Adrenal gland (tissue), 12 donors: ENCODE results near the gene CADM1. TPM values are rescaled to one million over a fixed set of nuclear protein-coding genes. Genes with fewer than 3 reads are reported as not detected.

Source experiments
- DNase-seq, 7 donors: peaks; one replicate each; pipeline ENCODE4 v3.0.0-alpha.2; 2019 to 2020
- H3K27ac ChIP-seq, 5 donors: fragments of 200-600 bp; sonication (generic) in 4 of 5; 1 replicate in 3 of 5; 2 replicates in 2 of 5; pipeline versions ENCODE4 v1.5.1 to v1.8.0; 2016 to 2020; ENCODE audit warnings: mild to moderate bottlenecking in 1 of 5
- H3K27me3 ChIP-seq: fragments of 200-600 bp; 2 replicates; pipeline ENCODE4 v1.8.0; 2021
- H3K36me3 ChIP-seq, 2 donors: fragments of 200-600 bp; replicated peaks in 1 of 2; 1 replicate in 1 of 2; 2 replicates in 1 of 2; pipeline versions ENCODE4 v1.5.1 to v1.8.0; 2018 to 2022
- H3K4me1 ChIP-seq, 2 donors: fragments of 200-600 bp; replicated peaks in 1 of 2; 1 replicate in 1 of 2; 2 replicates in 1 of 2; pipeline versions ENCODE4 v1.5.1 to v1.8.0; 2018 to 2021
- H3K4me3 ChIP-seq, 4 donors: fragments of 200-600 bp; sonication (generic) in 3 of 4; one replicate each; pipeline ENCODE4 v1.5.1; 2016 to 2018
- H3K9me3 ChIP-seq, 3 donors: fragments of 200-600 bp; sonication (generic) in 1 of 3; replicated peaks in 1 of 3; 1 replicate in 2 of 3; 2 replicates in 1 of 3; pipeline versions ENCODE4 v1.5.1 to v1.8.0; 2016 to 2021
- CTCF ChIP-seq, 6 experiments: fragments of 450-650 bp in 4 of 6; fragments of 200-600 bp in 2 of 6; sonication (generic) in 1 of 6; IDR thresholded peaks; 1 replicate in 5 of 6; 2 replicates in 1 of 6; pipeline versions ENCODE4 v1.5.1 to v1.8.0; 2016 to 2021; ENCODE audit warnings: antibody characterized with exemption in 6 of 6, mild to moderate bottlenecking in 2 of 6, moderate library complexity in 1 of 6
- POLR2A ChIP-seq, 2 donors: fragments of 450-650 bp; IDR thresholded peaks; one replicate each; pipeline ENCODE4 v1.6.1; 2017; ENCODE audit warnings: antibody characterized with exemption in 2 of 2, mild to moderate bottlenecking in 2 of 2, moderate library complexity in 1 of 2
- WGBS, 4 donors: extraction: QIAGEN DNeasy Blood & Tissue Kit in 2 of 4; methylation state at CpG; one replicate each; pipeline versions ENCODE4 v1.1.5 to v1.1.7; 2013 to 2017; 5-methylcytosine and 5-hydroxymethylcytosine counted together
- intact Hi-C, 2 donors: fragments of 100-400 bp; cut with DNase I; formaldehyde crosslinking; loops; one replicate each; pipeline versions ENCODE4 v1.14.1 to v1.15.0; 2022 to 2023
- polyA plus RNA-seq, 3 donors: library from polyadenylated mRNA; stranded (reverse); fragments of 200-250 nt in 2 of 3; fragments of 350-450 nt in 1 of 3; fragmentation: Illumina TruSeq in 1 of 3; extraction: RNeasy Lipid Tissue Mini Kit (QIAGEN cat#74804) in 1 of 3; gene quantifications; one replicate each; pipeline ENCODE4 v1.2.3, GENCODE V29; 2013 to 2014
- total RNA-seq, 9 donors: library from RNA; depleted of rRNA in 4 of 9; stranded (reverse); fragments of >200 nt in 4 of 9; fragments of 120-200 nt in 1 of 9; fragmentation: NEBNext Ultra II Directional in 1 of 9; extraction: Animal tissue kit (Norgen Biotek cat#: 25700) in 1 of 9; gene quantifications; one replicate each; pipeline versions ENCODE4 v1.1.0 to v1.2.4, GENCODE V29; 2013 to 2023
- donor health status: healthy with polysubstance abuse.
- donor health status: Bipolar disorder and iron deficiency.
- donor health status: DM: yes; HTN: yes; CAD: no.
- donor health status: DM: no; HTN: no; CAD: no.
- donor health status: DM: no; HTN: no; CAD: no.
- donor health status: DM: yes; HTN: yes; CAD: no.

The CADM1 gene
- total and polyA plus RNA-seq, 12 donors: 21.6 to 256 (median 39.8) TPM

- intact Hi-C loops: no loop called here
- no peak for DNase-seq
- Histone ChIP-seq H3K27me3 (no peaks in the 10 kb centered on the region), H3K4me3 (no peak overlapping the region), H3K9me3 (no peaks in the 10 kb centered on the region), H3K36me3 (no peaks in the 10 kb centered on the region), H3K4me1 (peaks cover 0 to 3% of the 10 kb centered on the region in 2 donors), H3K27ac (no peak overlapping the region)
- no peak for TF ChIP-seq POLR2A (IDR thresholded peaks at IDR 0.05)
- no peak for TF ChIP-seq CTCF (IDR thresholded peaks at IDR 0.05)
- 75 to 82% (median 81%) methylated on average over 4 of the region's 4 CpGs for WGBS, 4 donors
Observed at GRCh38 chr11:115344846-115345245, 159.4 kb downstream of the CADM1 start.

- Histone ChIP-seq H3K4me3 (no peak overlapping the region), H3K4me1 (peaks cover 0 to 3% of the 10 kb centered on the region in 2 donors), H3K36me3 (no peaks in the 10 kb centered on the region), H3K27me3 (no peaks in the 10 kb centered on the region), H3K9me3 (no peaks in the 10 kb centered on the region), H3K27ac (no peak overlapping the region)
- TF ChIP-seq CTCF (IDR thresholded peaks at IDR 0.05): no peak
- TF ChIP-seq POLR2A (IDR thresholded peaks at IDR 0.05): no peak
- 92 to 95% (median 95%) methylated on average over 3 of the region's 3 CpGs for WGBS, 4 donors
- no peak for DNase-seq
- intact Hi-C loops: no loop called here
Observed at GRCh38 chr11:115342142-115342541, 162.1 kb downstream of the CADM1 start.

DNA sequence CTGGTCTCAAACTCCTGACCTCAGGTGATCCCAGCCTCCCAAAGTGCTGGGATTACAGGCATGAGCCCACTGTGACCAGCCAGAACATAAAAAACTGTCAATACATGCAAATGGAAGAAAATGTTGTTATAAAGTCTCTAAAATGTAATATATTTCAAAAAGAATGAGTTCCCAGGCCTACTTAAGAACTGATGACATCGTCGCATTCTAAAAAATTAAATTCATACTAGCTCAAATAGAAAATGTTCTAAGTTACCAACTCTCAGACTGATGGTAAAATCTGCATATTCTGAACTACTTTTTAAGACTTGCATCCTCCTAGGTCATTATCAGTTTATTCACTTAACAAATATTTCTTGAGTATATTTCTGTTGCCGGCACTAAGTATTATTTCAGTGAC, 163.3 kb downstream of the CADM1 start:
- no peaks in the 10 kb centered on the region for H3K9me3 ChIP-seq
- intact Hi-C loops: no loop called here
- no peak for DNase-seq
- peaks cover 0 to 3% of the 10 kb centered on the region in 2 donors for H3K4me1 ChIP-seq
- no peaks in the 10 kb centered on the region for H3K36me3 ChIP-seq
- H3K27ac ChIP-seq: no peak overlapping the region
- no peaks in the 10 kb centered on the region for H3K27me3 ChIP-seq
- TF ChIP-seq CTCF (IDR thresholded peaks at IDR 0.05) (no peak), POLR2A (IDR thresholded peaks at IDR 0.05) (no peak)
- 95 to 97% (median 97%) methylated on average over 3 of the region's 3 CpGs for WGBS, 4 donors
- H3K4me3 ChIP-seq: no peak overlapping the region

DNA sequence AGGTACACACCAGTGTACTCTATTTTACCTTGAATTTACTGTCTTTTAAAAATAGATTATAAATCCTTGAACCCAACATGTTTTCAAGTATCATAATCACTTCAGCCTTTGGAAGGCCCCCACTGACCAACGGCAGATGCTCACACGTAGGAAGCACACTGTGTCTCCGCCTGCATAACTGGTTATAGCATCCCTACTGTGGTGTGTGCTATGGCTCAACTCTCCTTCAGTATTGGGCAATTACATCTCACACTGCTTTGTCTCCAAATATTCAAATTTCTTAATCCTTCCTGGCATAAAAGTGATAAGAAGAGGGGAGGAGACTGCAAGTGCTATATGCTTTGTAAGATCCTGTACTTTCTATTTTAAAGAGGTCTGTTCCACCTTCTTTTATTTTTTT, 165.7 kb downstream of the CADM1 start:
- intact Hi-C loops: loop anchor here (10.0 kb wide), 3 partner anchors 166 to 936 kb away; partner anchors contain the start of gene CADM1 (in 1 of the 2)

More for the DNA sequence above, 165.7 kb downstream of the CADM1 start:
- WGBS, 4 donors: 74 to 84% (median 79%) methylated on average over 3 of the region's 3 CpGs
- no peak overlapping the region for H3K4me3 ChIP-seq
- no peaks in the 10 kb centered on the region for H3K27me3 ChIP-seq
- no peak overlapping the region for H3K27ac ChIP-seq
- H3K36me3 ChIP-seq: no peaks in the 10 kb centered on the region
- no peak for DNase-seq
- H3K9me3 ChIP-seq: no peaks in the 10 kb centered on the region
- TF ChIP-seq CTCF (IDR thresholded peaks at IDR 0.05) (no peak), POLR2A (IDR thresholded peaks at IDR 0.05) (no peak)
- no peaks in the 10 kb centered on the region for H3K4me1 ChIP-seq
